Glutamatergic neuron (in vitro differentiated cells): ENCODE measurements around the gene CTXN2. TPM values are rescaled to one million over a fixed set of nuclear protein-coding genes. Genes with fewer than 3 reads are reported as not detected.

ENCODE experiments used
- DNase-seq: peaks from one replicate; pipeline ENCODE4 v3.0.0; 2022
- H3K27ac Mint-ChIP-seq: one replicate; pipeline ENCODE4 v1.8.0; 2020; ENCODE audit warnings: mild to moderate bottlenecking, mixed read lengths, inconsistent platforms; ENCODE audit not compliant: unreplicated experiment
- H3K27me3 Mint-ChIP-seq: one replicate; pipeline ENCODE4 v1.8.0; 2020; ENCODE audit warnings: mild to moderate bottlenecking, moderate library complexity, mixed read lengths, inconsistent platforms; ENCODE audit not compliant: unreplicated experiment
- H3K36me3 Mint-ChIP-seq: one replicate; pipeline ENCODE4 v1.8.0; 2020; ENCODE audit warnings: mild to moderate bottlenecking, mixed read lengths, inconsistent platforms; ENCODE audit not compliant: unreplicated experiment
- H3K4me1 Mint-ChIP-seq: one replicate; pipeline ENCODE4 v1.8.0; 2020; ENCODE audit warnings: mild to moderate bottlenecking, low read depth, mixed read lengths, inconsistent platforms; ENCODE audit not compliant: unreplicated experiment
- H3K4me3 Mint-ChIP-seq: one replicate; pipeline ENCODE4 v1.8.0; 2020; ENCODE audit warnings: mild to moderate bottlenecking, mixed read lengths, inconsistent platforms; ENCODE audit not compliant: unreplicated experiment
- H3K9me3 Mint-ChIP-seq: one replicate; pipeline ENCODE4 v1.8.0; 2020; ENCODE audit warnings: mild to moderate bottlenecking, moderate library complexity, mixed read lengths, inconsistent platforms; ENCODE audit not compliant: unreplicated experiment
- CTCF ChIP-seq: fragments of 200-600 bp; sonication (generic); IDR thresholded peaks from one replicate; pipeline ENCODE4 v1.5.0; 2021; ENCODE audit not compliant: partially characterized antibody, unreplicated experiment
- total RNA-seq: library from RNA; stranded (reverse); fragmentation: NEBNext Ultra II Directional; extraction: Animal tissue kit (Norgen Biotek cat#: 25700); gene quantifications from one replicate; pipeline ENCODE4 v1.2.1, GENCODE V29; 2021; ENCODE audit not compliant: unreplicated experiment

CTXN2 gene
- total RNA-seq, 1 donor from 2014 or later = 0.22 TPM

- Mint-ChIP-seq H3K4me1 (no peaks in the 10 kb centered on the region), H3K27me3 (peaks cover 3% of the 10 kb centered on the region), H3K36me3 (no peaks in the 10 kb centered on the region), H3K9me3 (no peaks in the 10 kb centered on the region), H3K27ac (no peak overlapping the region), H3K4me3 (no peak overlapping the region)
- no peak for DNase-seq
- no peak for TF ChIP-seq CTCF
These were observed 51.1 kb downstream of the CTXN2 start for GRCh38 chr15:48242535-48242934.

GRCh38 chr15:48244921-48245320 lies 53.5 kb downstream of the CTXN2 start:
- no peaks in the 10 kb centered on the region for H3K9me3 Mint-ChIP-seq
- H3K4me3 Mint-ChIP-seq = no peak overlapping the region
- no peak overlapping the region for H3K27ac Mint-ChIP-seq
- no peaks in the 10 kb centered on the region for H3K36me3 Mint-ChIP-seq
- no peaks in the 10 kb centered on the region for H3K4me1 Mint-ChIP-seq
- H3K27me3 Mint-ChIP-seq = no peaks in the 10 kb centered on the region
- TF ChIP-seq CTCF = no peak
- DNase-seq = no peak

- Mint-ChIP-seq H3K27ac (no peak overlapping the region), H3K4me1 (peaks cover 3% of the 10 kb centered on the region), H3K9me3 (peaks cover 3% of the 10 kb centered on the region), H3K27me3 (peaks cover 7% of the 10 kb centered on the region), H3K4me3 (no peak overlapping the region), H3K36me3 (no peaks in the 10 kb centered on the region)
- TF ChIP-seq CTCF = no peak
- no peak for DNase-seq
These were observed 56.9 kb downstream of the CTXN2 start for GRCh38 chr15:48248414-48248813.

- Mint-ChIP-seq H3K27ac (peak overlapping the region; percentile 40), H3K36me3 (no peaks in the 10 kb centered on the region), H3K4me1 (peaks cover 3% of the 10 kb centered on the region), H3K9me3 (peaks cover 3% of the 10 kb centered on the region), H3K4me3 (no peak overlapping the region), H3K27me3 (peaks cover 7% of the 10 kb centered on the region)
- TF ChIP-seq CTCF = peak; percentile 72
- DNase-seq = peak; percentile 43
These were observed 59.2 kb downstream of the CTXN2 start for GRCh38 chr15:48250640-48251076.

- no peak for TF ChIP-seq CTCF
- Mint-ChIP-seq H3K4me1 (peaks cover 3% of the 10 kb centered on the region), H3K27me3 (peaks cover 7% of the 10 kb centered on the region), H3K36me3 (no peaks in the 10 kb centered on the region), H3K9me3 (peaks cover 3% of the 10 kb centered on the region), H3K4me3 (no peak overlapping the region), H3K27ac (no peak overlapping the region)
- DNase-seq = no peak
These were observed 61.7 kb downstream of the CTXN2 start for GRCh38 chr15:48253172-48253571.

Other genes starting within 250 kb of the CTXN2 start
- not detected for gene SLC24A5, start 70.7 kb upstream of the CTXN2 start, total RNA-seq
- 245 TPM for gene MYEF2, start 13.4 kb upstream of the CTXN2 start, total RNA-seq
- gene SLC12A1, start 14.6 kb downstream of the CTXN2 start, total RNA-seq = not detected
- 34.3 TPM for gene DUT, start 139.8 kb downstream of the CTXN2 start, total RNA-seq